Gastroesophageal sphincter (tissue), 4 donors: ENCODE data around the gene ARF6. TPM values are rescaled to one million over a fixed set of nuclear protein-coding genes. Genes with fewer than 3 reads are reported as not detected.

Experiments used
- ATAC-seq: fragments of 150-250 bp; one replicate; pipeline ENCODE4 v1.9.1; 2016; ENCODE audit warnings: mild to moderate bottlenecking, moderate library complexity
- H3K27ac ChIP-seq, 4 donors: fragments of 200-600 bp; sonication (generic) in 3 of 4; 1 replicate in 3 of 4; 2 replicates in 1 of 4; pipeline ENCODE4 v1.5.1; 2016 to 2019
- H3K27me3 ChIP-seq: fragments of 200-600 bp; sonication (generic); one replicate; pipeline ENCODE4 v1.5.1; 2019
- H3K36me3 ChIP-seq, 2 donors: fragments of 200-600 bp; sonication (generic); one replicate each; pipeline ENCODE4 v1.5.1; 2019; ENCODE audit warnings: control low read depth in 1 of 2
- H3K4me1 ChIP-seq, 3 donors: fragments of 200-600 bp; sonication (generic); 1 replicate in 2 of 3; 2 replicates in 1 of 3; pipeline ENCODE4 v1.5.1; 2016 to 2019; ENCODE audit warnings: control low read depth in 2 of 3
- H3K4me3 ChIP-seq, 2 donors: fragments of 200-600 bp; sonication (generic); one replicate each; pipeline ENCODE4 v1.5.1; 2019; ENCODE audit warnings: mild to moderate bottlenecking in 1 of 2, moderate library complexity in 1 of 2
- H3K9me3 ChIP-seq, 3 donors: fragments of 200-600 bp; sonication (generic); one replicate each; pipeline ENCODE4 v1.5.1; 2017 to 2019; ENCODE audit warnings: control low read depth in 2 of 3
- CTCF ChIP-seq, 4 experiments: fragments of 200-600 bp in 2 of 4; fragments of 450-650 bp in 2 of 4; sonication (generic) in 1 of 4; IDR thresholded peaks; one replicate each; pipeline ENCODE4 v1.5.1; 2017 to 2019; ENCODE audit warnings: antibody characterized with exemption in 4 of 4, mild to moderate bottlenecking in 2 of 4, moderate library complexity in 2 of 4
- EP300 ChIP-seq: sonication (generic); formaldehyde crosslinking; IDR thresholded peaks from one replicate; pipeline ENCODE4 v1.6.1; 2017; ENCODE audit warnings: antibody characterized with exemption, mild to moderate bottlenecking
- POLR2A ChIP-seq, 2 donors: fragments of 450-650 bp; IDR thresholded peaks; one replicate each; pipeline ENCODE4 v1.6.1; 2017; ENCODE audit warnings: antibody characterized with exemption in 2 of 2, mild to moderate bottlenecking in 2 of 2, moderate library complexity in 1 of 2
- POLR2AphosphoS5 ChIP-seq: sonication (generic); formaldehyde crosslinking; IDR thresholded peaks from one replicate; pipeline ENCODE4 v1.6.1; 2017; ENCODE audit warnings: antibody characterized with exemption
- WGBS, 2 donors: methylation state at CpG; one replicate each; pipeline ENCODE4 v1.1.5; 2018; ENCODE audit warnings: low coverage in 1 of 2; 5-methylcytosine and 5-hydroxymethylcytosine counted together
- total RNA-seq, 4 donors: library from RNA; depleted of rRNA; stranded (reverse); fragments of >200 nt; gene quantifications; one replicate each; pipeline ENCODE4 v1.1.0, GENCODE V29; 2016

Gene ARF6
- total RNA-seq, 4 donors from 2014 or later, result 43.1 to 59.6 (median 51.3) TPM

- TF ChIP-seq EP300, result no peak
- TF ChIP-seq POLR2AphosphoS5, result no peak
- TF ChIP-seq CTCF (IDR thresholded peaks at IDR 0.05), result no peak
- TF ChIP-seq POLR2A (IDR thresholded peaks at IDR 0.05), result no peak
- 98 to 100% methylated on average over 1 to 3 of the region's 4 CpGs for WGBS, 2 donors
- H3K36me3 ChIP-seq, result no peaks in the 10 kb centered on the region
Measured at GRCh38 chr14:49924852-49925251, 32.0 kb downstream of the ARF6 start.

GRCh38 chr14:49926803-49927202, 33.9 kb downstream of the ARF6 start:
- Histone ChIP-seq H3K4me1 (no peaks in the 10 kb centered on the region), H3K4me3 (no peak overlapping the region), H3K27me3 (no peaks in the 10 kb centered on the region), H3K9me3 (no peaks in the 10 kb centered on the region), H3K36me3 (no peaks in the 10 kb centered on the region), H3K27ac (no peak overlapping the region)
- ATAC-seq, result no peak
- TF ChIP-seq POLR2AphosphoS5 (no peak), CTCF (IDR thresholded peaks at IDR 0.05) (no peak), POLR2A (IDR thresholded peaks at IDR 0.05) (no peak), EP300 (no peak)
- WGBS, 2 donors, result 86 to 90% methylated on average over 2 of the region's 2 CpGs

More at GRCh38 chr14:49924852-49925251, 32.0 kb downstream of the ARF6 start:
- Histone ChIP-seq H3K4me1 (no peaks in the 10 kb centered on the region), H3K27me3 (no peaks in the 10 kb centered on the region), H3K4me3 (no peak overlapping the region), H3K27ac (no peak overlapping the region), H3K9me3 (no peaks in the 10 kb centered on the region)
- no peak for ATAC-seq

GRCh38 chr14:49928015-49928414, 35.1 kb downstream of the ARF6 start:
- no peak for TF ChIP-seq POLR2AphosphoS5
- no peak for TF ChIP-seq POLR2A (IDR thresholded peaks at IDR 0.05)
- TF ChIP-seq EP300, result no peak
- no peak for TF ChIP-seq CTCF (IDR thresholded peaks at IDR 0.05)
- Histone ChIP-seq H3K27ac (no peak overlapping the region), H3K27me3 (no peaks in the 10 kb centered on the region), H3K4me3 (no peak overlapping the region), H3K36me3 (no peaks in the 10 kb centered on the region), H3K4me1 (no peaks in the 10 kb centered on the region), H3K9me3 (no peaks in the 10 kb centered on the region)
- ATAC-seq, result no peak
- WGBS, 2 donors, result 64 to 90% methylated on average over 2 of the region's 2 CpGs

- TF ChIP-seq POLR2A (IDR thresholded peaks at IDR 0.05) (no peak), CTCF (IDR thresholded peaks at IDR 0.05) (no peak), POLR2AphosphoS5 (no peak), EP300 (no peak)
- Histone ChIP-seq H3K9me3 (no peaks in the 10 kb centered on the region), H3K4me1 (no peaks in the 10 kb centered on the region), H3K27ac (no peak overlapping the region), H3K4me3 (no peak overlapping the region), H3K36me3 (no peaks in the 10 kb centered on the region), H3K27me3 (no peaks in the 10 kb centered on the region)
- ATAC-seq, result no peak
- 94 to 100% methylated on average over 2 of the region's 2 CpGs for WGBS, 2 donors
Measured at GRCh38 chr14:49930720-49931119, 37.8 kb downstream of the ARF6 start.

- H3K9me3 ChIP-seq, result no peaks in the 10 kb centered on the region
- H3K27me3 ChIP-seq, result no peaks in the 10 kb centered on the region
- H3K27ac ChIP-seq, result no peak overlapping the region
- ATAC-seq, result no peak
- no peaks in the 10 kb centered on the region for H3K36me3 ChIP-seq
- H3K4me1 ChIP-seq, result no peaks in the 10 kb centered on the region
- WGBS, 2 donors, result 94 to 95% methylated on average over 2 of the region's 3 CpGs
- no peak overlapping the region for H3K4me3 ChIP-seq
- TF ChIP-seq CTCF (IDR thresholded peaks at IDR 0.05) (no peak), POLR2A (IDR thresholded peaks at IDR 0.05) (no peak), EP300 (no peak)
Measured at GRCh38 chr14:49931523-49931922, 38.6 kb downstream of the ARF6 start.
